H54 (cell line): Measurements from ENCODE around the gene ELMO3.

ENCODE experiments used
- DNase-seq: peaks from one replicate; pipeline ENCODE4 v3.0.0; 2011; ENCODE audit warnings: low spot score, mixed read lengths; ENCODE audit not compliant: insufficient read length
- FAIRE-seq: peaks from 3 replicates; lab custom pipeline; 2011; peaks lifted over from hg19 to GRCh38; lab: Jason Lieb, UNC
- POLR2A ChIP-seq: IDR thresholded peaks from 2 replicates; pipeline ENCODE4 v1.6.1; 2011; ENCODE audit warnings: low read depth, mild to moderate bottlenecking, low read length

Gene ELMO3

GRCh38 chr16:67169642-67170167, 29.2 kb upstream of the ELMO3 start:
- no peak for TF ChIP-seq POLR2A
- FAIRE-seq = no peak

DNA sequence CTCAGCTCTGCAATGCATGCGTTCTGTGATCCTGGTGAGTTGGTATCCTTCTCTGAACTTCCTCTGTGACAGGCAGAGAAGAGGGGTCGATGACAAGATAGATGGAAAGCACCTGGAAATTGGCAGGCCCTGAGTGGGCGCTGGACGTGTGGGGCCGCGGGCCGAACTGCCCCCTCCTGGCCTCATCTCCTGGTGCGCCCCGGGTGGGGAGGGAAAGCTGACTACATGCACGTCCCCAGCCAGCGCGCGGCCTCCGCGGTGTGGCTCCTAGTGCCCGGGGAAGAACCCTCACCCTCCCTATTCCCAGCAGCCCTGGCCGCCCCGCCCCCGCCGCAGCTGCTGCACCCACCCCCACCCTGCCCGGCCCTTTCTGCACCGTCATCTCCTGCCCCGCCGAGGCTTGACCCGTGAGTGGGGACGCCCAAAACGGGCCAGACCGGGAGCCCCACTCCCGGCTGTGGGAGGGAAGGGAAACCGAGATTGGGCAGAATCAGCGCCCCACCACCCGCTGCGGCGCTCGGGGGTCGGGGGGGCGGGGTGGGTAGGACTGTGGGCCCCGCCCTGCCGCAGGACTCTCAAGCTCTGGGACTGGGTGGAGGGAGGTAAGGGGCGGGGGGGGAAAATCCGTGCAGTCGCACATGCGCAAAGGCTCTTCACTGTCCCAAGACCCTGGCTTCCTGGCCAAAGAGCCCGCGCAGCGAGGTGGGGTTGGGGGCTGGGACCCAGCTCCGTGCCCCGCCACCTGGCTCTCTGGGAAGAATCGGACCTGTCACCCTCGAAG, 28.6 kb upstream of the ELMO3 start, which contains the start of gene NOL3:
Gene NOL3, plus strand, starts transcription at position 371 of the 781 bp plus-strand sequence.
- peak; percentile 79 for TF ChIP-seq POLR2A
- DNase-seq = peak; percentile 90
- FAIRE-seq = no peak

More at GRCh38 chr16:67169642-67170167, 29.2 kb upstream of the ELMO3 start:
- no peak for DNase-seq

DNA sequence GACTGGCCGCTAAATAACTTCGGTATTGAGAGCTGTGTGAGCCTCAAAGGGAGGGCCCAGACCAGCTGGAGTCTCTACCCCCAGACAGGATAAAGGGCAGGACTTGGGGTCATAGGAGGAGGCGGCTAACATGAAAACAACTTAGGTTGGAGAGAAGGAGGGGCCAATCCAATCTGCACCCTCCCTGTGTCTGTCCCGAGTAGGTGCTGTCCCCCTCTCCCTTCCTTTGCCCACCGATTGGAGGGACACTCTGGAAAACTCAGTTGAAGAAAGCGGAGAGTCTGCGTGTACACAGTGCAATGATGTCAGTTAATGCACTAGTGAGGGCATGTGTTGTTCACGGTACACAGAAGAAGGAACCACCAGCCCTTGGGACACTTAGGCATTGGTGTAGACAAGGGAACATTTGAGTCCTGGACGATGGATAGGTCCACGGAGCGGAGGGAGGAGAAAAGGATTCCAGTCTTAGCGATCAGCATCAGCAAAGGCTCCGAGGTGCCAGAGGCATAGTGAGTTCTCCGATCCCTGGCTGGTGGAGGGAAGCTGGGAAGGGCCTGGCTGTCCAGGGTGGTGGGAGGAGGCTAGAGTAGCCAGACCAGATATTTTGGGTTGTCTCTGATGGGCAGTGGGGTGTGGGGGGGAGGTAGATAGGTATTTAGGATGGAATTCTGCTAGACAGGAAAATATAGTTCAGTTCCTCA, 27.8 kb upstream of the ELMO3 start:
- no peak for DNase-seq
- FAIRE-seq = no peak
- TF ChIP-seq POLR2A = 0 out of 2 replicates have a peak, but pooled peaks have one; percentile 12

GRCh38 chr16:67173323-67173722, 25.6 kb upstream of the ELMO3 start:
- no peak for DNase-seq
- FAIRE-seq = no peak
- TF ChIP-seq POLR2A = no peak

DNA sequence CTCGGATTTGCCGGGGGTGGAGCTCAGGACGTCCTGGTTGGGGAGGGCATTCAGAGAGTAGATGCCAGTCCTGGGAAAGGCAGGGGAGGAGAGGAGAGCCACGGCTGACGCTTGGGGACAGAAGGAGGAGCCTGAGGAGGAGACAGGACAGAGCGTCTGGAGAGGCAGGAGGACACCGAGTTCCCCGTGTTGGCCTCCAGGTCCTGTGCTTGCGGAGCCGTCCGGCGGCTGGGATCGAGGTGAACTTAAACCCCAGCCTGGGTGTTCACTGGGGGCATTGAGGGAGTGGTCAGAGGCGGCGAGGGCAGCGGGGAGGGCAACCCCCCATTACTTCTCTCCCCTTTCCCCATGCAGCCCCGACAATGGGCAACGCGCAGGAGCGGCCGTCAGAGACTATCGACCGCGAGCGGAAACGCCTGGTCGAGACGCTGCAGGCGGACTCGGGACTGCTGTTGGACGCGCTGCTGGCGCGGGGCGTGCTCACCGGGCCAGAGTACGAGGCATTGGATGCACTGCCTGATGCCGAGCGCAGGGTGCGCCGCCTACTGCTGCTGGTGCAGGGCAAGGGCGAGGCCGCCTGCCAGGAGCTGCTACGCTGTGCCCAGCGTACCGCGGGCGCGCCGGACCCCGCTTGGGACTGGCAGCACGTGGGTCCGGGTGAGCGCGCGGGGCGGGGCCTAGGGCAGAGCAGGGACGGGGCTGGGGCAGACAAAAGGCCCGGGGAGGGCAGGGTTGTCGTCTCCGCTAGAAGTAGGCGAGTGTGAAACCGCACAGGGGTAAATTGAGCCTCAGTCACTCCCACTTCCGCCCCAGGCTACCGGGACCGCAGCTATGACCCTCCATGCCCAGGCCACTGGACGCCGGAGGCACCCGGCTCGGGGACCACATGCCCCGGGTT, 24.9 kb upstream of the ELMO3 start:
- no peak for FAIRE-seq
- peak; percentile 97 for DNase-seq
- peak; percentile 72 for TF ChIP-seq POLR2A

- DNase-seq (no peak), FAIRE-seq (no peak)
- TF ChIP-seq POLR2A = no peak
Measured at GRCh38 chr16:67174706-67175231, 24.2 kb upstream of the ELMO3 start.

GRCh38 chr16:67176662-67177061, 22.3 kb upstream of the ELMO3 start:
- FAIRE-seq (no peak), DNase-seq (no peak)
- no peak; the same call in 1 of the 2 replicates for TF ChIP-seq POLR2A

- DNase-seq = no peak
- TF ChIP-seq POLR2A = 0 out of 2 replicates have a peak, but pooled peaks have one; percentile 22
- FAIRE-seq = no peak
Measured at GRCh38 chr16:67177743-67178699, 20.9 kb upstream of the ELMO3 start.

DNA sequence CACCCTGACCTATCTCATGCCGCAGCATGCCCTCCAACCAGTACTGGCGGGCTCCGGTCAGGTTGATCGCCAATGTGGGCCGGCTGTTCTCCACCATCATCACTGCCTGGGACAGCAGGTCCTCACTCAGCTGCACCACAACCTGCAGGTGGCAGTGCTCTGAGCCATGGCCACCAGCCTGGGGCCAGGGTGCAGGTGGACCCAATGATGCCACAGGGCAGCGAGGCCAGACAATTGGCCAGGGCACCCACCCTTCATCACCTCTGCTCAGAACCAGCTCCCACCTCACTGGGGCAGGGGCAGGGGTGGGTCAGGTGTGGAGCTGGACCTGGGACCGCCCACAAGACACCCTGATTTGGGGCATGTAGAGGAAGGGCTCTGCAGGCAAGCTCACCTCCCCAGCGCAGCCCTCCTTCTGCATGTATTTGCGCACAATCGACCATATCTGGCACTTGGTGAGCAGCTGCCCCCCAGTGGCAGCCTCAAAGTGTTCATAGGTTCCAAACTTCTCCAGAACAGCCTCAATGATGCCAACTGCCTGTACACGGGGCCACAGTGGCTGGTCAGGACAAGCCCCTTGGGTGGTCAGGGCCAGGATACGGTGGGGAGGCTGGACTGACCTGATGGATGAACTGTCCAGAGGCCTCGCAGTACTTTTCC, 19.4 kb upstream of the ELMO3 start:
- FAIRE-seq (no peak), DNase-seq (no peak)
- TF ChIP-seq POLR2A = no peak

GRCh38 chr16:67180166-67180565, 18.8 kb upstream of the ELMO3 start:
- DNase-seq (no peak), FAIRE-seq (no peak)
- TF ChIP-seq POLR2A = no peak

DNA sequence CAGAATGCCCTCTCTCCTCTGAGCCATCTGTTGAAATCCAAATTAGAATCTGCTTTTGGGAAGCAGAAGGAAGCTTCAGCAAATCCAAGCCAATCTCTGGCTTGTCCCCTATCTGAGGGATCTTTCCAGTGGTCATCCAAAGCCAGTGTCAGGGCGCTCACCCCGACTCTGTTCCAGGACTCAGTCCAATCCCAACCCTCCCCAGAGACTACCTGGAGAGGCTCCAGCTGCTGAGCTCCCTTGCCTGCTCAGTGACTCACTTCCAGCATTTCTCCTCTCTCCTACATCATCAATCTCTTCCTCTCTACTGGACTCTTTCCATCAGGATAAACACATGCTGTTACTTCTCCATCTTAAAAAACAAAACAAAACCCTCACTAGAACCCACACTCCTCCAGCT, 17.6 kb upstream of the ELMO3 start:
- TF ChIP-seq POLR2A = no peak
- peak; percentile 95 for DNase-seq
- FAIRE-seq = peak; percentile 65
